ENCODE measurements around the gene CACNA1F.

The CACNA1F gene

GRCh38 chrX:49233176-49233575, at the start of gene CACNA1F:
Gene CACNA1F, minus strand, starts transcription at chrX:49233340. Its CDS starts 31 bp downstream, at chrX:49233309.
- Histone ChIP-seq H3K4me3 (ENCODE audit: low read depth, low read length) (no peak within 1 kb of the TSS), H3K36me3 (replicated peaks) (no peaks in the 10 kb centered on the region)
- in situ Hi-C loops (cut with HindIII; ENCODE audit: low pct_ligation_motif_present, low sequenced_read_pairs): no loop called here

GRCh38 chrX:49282647-49283011, 49.5 kb upstream of the CACNA1F start:
- in situ Hi-C loops (cut with HindIII; ENCODE audit: low pct_ligation_motif_present, low sequenced_read_pairs): no loop called here
- H3K27me3 ChIP-seq (replicated peaks): no peaks in the 10 kb centered on the region
- H3K36me3 ChIP-seq (replicated peaks): no peaks in the 10 kb centered on the region
- peak; percentile 4 for DNase-seq
- no peak overlapping the region for H3K27ac ChIP-seq
- H3K4me3 ChIP-seq (ENCODE audit: low read depth, low read length): no peak overlapping the region
- TF ChIP-seq CTCF (IDR thresholded peaks at IDR 0.05; ENCODE audit: low read depth, low read length, missing control alignments): peak; percentile 53

More at GRCh38 chrX:49233176-49233575, at the start of gene CACNA1F:
- no peak for DNase-seq
- no peak within 1 kb of the TSS for H3K27ac ChIP-seq
- no peak for TF ChIP-seq CTCF (IDR thresholded peaks at IDR 0.05; ENCODE audit: low read depth, low read length, missing control alignments)
- no peaks in the 10 kb centered on the region for H3K27me3 ChIP-seq (replicated peaks)

GRCh38 chrX:49278081-49278480, 44.9 kb upstream of the CACNA1F start:
- Histone ChIP-seq H3K4me3 (ENCODE audit: low read depth, low read length) (no peak overlapping the region), H3K27ac (no peak overlapping the region), H3K36me3 (replicated peaks) (no peaks in the 10 kb centered on the region), H3K27me3 (replicated peaks) (no peaks in the 10 kb centered on the region)
- no peak for TF ChIP-seq CTCF (IDR thresholded peaks at IDR 0.05; ENCODE audit: low read depth, low read length, missing control alignments)
- DNase-seq: no peak
- in situ Hi-C loops (cut with HindIII; ENCODE audit: low pct_ligation_motif_present, low sequenced_read_pairs): no loop called here

- H3K27ac ChIP-seq: no peak overlapping the region
- no peak overlapping the region for H3K4me3 ChIP-seq (ENCODE audit: low read depth, low read length)
- in situ Hi-C loops (cut with HindIII; ENCODE audit: low pct_ligation_motif_present, low sequenced_read_pairs): no loop called here
- H3K27me3 ChIP-seq (replicated peaks): no peaks in the 10 kb centered on the region
- no peak for TF ChIP-seq CTCF (IDR thresholded peaks at IDR 0.05; ENCODE audit: low read depth, low read length, missing control alignments)
- H3K36me3 ChIP-seq (replicated peaks): no peaks in the 10 kb centered on the region
- DNase-seq: no peak
Observed at GRCh38 chrX:49277535-49277830, 44.3 kb upstream of the CACNA1F start.

- Histone ChIP-seq H3K4me3 (ENCODE audit: low read depth, low read length) (no peak overlapping the region), H3K27ac (no peak overlapping the region), H3K27me3 (replicated peaks) (no peaks in the 10 kb centered on the region), H3K36me3 (replicated peaks) (no peaks in the 10 kb centered on the region)
- TF ChIP-seq CTCF (IDR thresholded peaks at IDR 0.05; ENCODE audit: low read depth, low read length, missing control alignments): no peak
- in situ Hi-C loops (cut with HindIII; ENCODE audit: low pct_ligation_motif_present, low sequenced_read_pairs): no loop called here
- no peak for DNase-seq
Observed at GRCh38 chrX:49276671-49277534, 43.8 kb upstream of the CACNA1F start.

- in situ Hi-C loops (cut with HindIII; ENCODE audit: low pct_ligation_motif_present, low sequenced_read_pairs): no loop called here
- TF ChIP-seq CTCF (IDR thresholded peaks at IDR 0.05; ENCODE audit: low read depth, low read length, missing control alignments): no peak
- Histone ChIP-seq H3K27ac (no peak overlapping the region), H3K4me3 (ENCODE audit: low read depth, low read length) (no peak overlapping the region), H3K27me3 (replicated peaks) (no peaks in the 10 kb centered on the region), H3K36me3 (replicated peaks) (no peaks in the 10 kb centered on the region)
- no peak for DNase-seq
Observed at GRCh38 chrX:49276207-49276606, 43.1 kb upstream of the CACNA1F start.
